ENCODE results near the gene OSGIN1.
A peak's percentile ranks its signal among the peaks of the same experiment; 100 is the strongest.

Gene OSGIN1

DNA sequence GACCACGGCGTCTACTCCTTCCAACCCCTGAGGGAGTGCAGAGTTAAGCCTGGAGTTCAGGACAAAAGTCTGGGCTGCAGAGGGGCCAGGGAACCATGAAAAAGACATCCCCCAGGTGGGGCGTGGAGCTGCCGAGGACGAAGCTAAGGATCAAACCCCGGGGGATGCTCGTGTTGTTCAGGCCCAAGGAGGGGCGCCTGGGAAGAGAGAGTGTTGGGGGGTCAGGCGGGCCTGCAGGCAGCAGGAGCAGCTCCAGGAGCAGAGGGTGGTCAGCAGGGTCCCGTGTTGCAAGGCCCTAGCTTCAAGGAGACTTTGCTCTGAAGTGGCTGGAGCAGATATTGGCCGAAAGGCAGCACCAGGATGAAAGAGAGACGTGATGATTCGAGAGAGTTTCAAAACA lies 41.7 kb downstream of the OSGIN1 start:
- FAIRE-seq: no peak
- no peak for DNase-seq (ENCODE audit: insufficient read length, low spot score)
- no peak for TF ChIP-seq POLR2A (IDR thresholded peaks at IDR 0.05; ENCODE audit: low read depth, low read length)

DNA sequence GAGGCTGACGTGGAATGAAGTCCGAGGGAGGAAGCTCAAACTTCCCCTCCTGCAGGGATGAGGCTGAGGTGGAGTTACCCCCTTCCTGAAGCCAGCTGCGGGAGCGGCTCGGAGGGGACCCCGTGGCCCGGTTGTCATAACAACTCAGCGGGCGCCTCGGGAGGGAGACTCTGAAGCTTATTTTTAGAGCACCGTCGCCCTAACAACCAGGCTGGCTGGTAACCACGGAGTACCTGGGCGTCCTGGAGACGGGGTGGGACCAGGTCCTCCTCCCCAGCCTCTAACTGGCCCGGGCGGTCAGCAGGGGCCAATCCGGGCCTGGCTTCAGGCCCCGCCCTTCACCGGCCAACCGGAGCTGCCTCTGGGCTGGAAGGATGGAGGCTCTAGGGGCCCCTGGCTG lies 42.7 kb downstream of the OSGIN1 start:
- FAIRE-seq: no peak
- no peak for TF ChIP-seq POLR2A (IDR thresholded peaks at IDR 0.05; ENCODE audit: low read depth, low read length)
- no peak for DNase-seq (ENCODE audit: insufficient read length, low spot score)

DNA sequence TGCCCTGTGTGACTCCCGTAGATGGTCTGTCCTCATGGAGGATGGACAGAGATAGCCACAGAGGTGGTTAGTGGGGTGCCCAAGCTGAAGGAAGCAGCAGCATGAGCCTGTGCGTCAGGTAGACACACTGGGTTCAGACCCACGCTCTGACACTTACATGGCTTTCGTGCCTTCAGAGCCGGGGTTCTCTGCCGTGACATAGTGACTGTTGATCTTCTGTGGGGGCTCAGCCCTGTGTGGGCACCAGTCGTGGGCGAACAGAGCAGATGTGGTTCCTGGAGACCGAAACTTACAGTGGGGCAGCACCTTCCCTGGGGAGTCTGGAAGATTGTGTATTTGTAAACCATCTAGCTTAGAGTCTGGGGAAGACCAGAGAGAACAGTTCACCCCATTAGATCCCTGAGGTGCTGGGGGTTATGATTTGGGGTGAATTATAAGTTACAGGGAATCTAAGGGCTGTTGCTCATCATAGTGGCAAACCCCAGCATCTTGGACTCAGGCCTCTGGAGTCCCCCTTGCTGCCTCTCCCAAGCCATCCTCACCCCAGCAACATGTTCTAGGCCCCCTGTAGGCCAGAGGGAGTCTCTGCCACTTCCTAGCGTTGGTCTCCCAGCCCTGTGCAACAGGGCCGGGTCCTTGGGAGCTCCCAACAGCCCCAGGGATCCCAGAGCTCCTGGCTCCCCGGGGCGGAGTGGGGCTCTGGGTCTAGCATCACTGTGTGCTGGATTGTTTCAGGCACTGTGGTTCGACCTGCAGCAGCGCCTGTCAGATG lies 43.6 kb downstream of the OSGIN1 start:
- FAIRE-seq: no peak
- DNase-seq (ENCODE audit: insufficient read length, low spot score): no peak
- TF ChIP-seq POLR2A (IDR thresholded peaks at IDR 0.05; ENCODE audit: low read depth, low read length): no peak

DNA sequence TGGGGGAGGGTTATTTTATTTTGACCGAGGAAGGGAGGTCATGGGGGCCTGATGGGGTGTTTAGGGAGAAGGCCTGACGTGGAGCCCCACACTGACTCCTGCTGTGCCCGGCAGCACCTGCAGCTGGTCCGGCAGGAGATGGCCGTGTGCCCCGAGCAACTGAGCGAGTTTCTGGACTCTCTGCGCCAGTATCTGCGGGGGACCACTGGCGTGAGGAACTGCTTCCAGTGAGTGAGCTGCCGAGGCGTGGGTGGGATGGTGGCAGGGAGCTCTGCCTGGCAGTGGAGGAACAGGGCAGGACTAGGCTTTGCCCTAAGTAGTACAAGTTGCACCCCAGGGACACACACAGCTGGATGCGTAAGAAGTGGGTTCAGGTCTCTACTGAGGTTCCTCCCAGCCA lies 45.1 kb downstream of the OSGIN1 start:
- no peak for TF ChIP-seq POLR2A (IDR thresholded peaks at IDR 0.05; ENCODE audit: low read depth, low read length)
- DNase-seq (ENCODE audit: insufficient read length, low spot score): no peak
- FAIRE-seq: no peak

DNA sequence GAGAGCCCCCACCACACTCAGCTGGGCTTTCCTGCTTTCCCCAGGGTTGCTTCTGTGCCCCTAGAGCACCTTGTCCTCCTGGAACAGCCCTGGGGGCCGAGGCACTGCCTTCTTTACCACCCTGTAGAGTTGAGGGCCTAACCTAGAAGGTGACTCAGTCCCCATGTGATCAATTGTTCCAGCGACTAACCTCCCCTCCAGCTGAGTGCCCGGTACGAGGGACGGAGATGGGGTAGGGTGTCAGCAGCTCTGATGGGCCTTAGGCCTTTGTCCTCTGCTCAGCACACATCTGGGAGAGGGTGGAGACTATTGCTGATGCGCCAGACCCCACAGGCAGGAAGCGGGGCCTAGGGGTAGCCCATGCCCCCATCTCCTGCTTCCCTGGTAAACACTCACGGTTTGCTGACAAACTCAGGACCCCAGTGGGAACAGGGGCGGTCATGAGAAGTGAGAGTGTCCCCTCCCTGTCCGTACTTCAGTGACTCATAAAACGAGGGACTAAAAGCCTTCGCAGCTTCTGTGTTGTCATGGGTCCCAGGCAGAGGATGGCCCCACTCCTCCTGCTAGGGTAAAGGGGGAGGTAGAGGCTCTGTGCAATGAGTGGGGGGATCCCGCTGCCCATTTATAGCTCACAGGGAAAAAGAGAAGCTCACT lies 48.1 kb downstream of the OSGIN1 start:
- no peak for TF ChIP-seq POLR2A (IDR thresholded peaks at IDR 0.05; ENCODE audit: low read depth, low read length)
- no peak for FAIRE-seq
- DNase-seq (ENCODE audit: insufficient read length, low spot score): peak; percentile 47

DNA sequence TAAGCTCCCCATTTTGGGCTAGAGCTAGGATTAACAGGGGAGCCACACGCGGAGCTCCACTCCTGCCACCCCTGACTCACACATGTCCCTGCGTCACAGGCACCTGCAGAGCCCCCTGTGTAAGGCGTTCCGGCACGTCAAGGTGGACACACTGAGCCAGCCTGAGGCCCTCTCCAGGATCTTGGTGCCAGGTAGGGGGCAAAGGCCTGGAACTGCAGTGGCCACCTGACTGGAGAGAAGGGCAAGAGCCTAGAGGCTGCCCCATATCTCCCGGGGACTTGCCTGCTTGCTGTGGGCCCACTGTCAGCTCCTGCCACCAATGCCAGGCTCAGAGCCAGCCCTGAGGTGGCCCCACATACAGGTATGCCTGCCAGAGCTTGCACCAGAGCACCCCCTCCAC lies 48.7 kb downstream of the OSGIN1 start:
- no peak for FAIRE-seq
- no peak for TF ChIP-seq POLR2A (IDR thresholded peaks at IDR 0.05; ENCODE audit: low read depth, low read length)

DNA sequence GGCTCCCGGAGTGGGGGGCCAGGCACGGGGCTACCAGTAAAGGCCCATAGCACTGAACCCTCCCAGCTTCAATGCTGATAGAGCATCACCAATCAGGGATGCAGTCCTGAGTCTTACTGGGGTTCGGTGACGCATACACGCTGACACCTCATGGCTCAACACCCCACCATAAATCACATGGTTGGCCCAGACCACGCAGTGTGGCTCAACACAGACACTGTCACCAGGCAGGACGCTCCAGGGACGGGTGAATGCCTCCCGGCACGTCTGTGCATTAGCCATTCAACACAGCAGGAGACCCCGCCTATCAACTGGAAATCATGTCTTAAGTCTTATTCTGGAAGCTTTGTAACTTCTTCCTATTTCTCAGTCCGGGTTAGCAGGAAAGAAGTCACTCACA lies 50.0 kb downstream of the OSGIN1 start:
- no peak for FAIRE-seq
- no peak for TF ChIP-seq POLR2A (IDR thresholded peaks at IDR 0.05; ENCODE audit: low read depth, low read length)

More for the DNA sequence above, 48.7 kb downstream of the OSGIN1 start:
- DNase-seq (ENCODE audit: insufficient read length, low spot score): no peak

DNA sequence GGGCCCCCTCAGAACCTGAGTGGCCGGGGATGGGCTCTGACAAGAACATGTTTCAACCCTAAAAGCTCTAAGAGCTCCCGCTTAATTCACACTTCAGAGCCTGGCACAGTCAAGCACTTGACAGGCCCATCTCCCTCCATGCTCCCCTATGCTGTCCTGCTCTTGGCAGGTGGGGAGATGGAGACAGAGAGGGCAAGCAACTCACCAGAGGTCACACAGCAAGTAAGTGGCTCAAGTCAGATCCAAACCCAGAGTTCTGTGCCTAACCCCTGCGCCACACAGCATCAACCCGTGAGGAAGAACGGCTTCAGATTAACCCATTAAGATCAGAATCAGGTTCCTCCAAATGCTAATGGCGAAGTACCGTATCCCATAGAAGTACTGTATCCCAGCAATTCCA lies 51.4 kb downstream of the OSGIN1 start:
- DNase-seq (ENCODE audit: insufficient read length, low spot score) (no peak), FAIRE-seq (no peak)
- TF ChIP-seq POLR2A (IDR thresholded peaks at IDR 0.05; ENCODE audit: low read depth, low read length): no peak

More for the DNA sequence above, 50.0 kb downstream of the OSGIN1 start:
- no peak for DNase-seq (ENCODE audit: insufficient read length, low spot score)

DNA sequence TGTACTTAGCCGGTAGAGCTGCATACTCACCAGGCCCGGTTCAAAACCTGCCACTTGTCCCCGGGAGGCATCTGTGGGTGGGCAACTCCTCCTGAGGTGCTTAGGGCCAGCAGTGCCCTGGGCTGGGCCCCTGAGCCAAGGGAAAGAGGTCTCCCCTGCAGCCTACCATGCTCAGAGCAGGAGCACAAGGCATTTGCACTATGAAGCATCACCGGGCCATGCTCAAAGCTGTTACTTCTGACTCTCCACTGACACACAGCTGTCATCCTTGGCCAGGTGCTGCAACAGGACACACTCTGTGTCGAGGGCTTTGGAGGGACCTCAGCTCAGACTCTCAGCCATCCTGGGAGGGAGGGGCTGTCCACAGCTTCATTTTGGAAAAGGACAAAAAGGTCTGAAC lies 52.4 kb downstream of the OSGIN1 start:
- no peak for TF ChIP-seq POLR2A (IDR thresholded peaks at IDR 0.05; ENCODE audit: low read depth, low read length)
- no peak for FAIRE-seq
- no peak for DNase-seq (ENCODE audit: insufficient read length, low spot score)

DNA sequence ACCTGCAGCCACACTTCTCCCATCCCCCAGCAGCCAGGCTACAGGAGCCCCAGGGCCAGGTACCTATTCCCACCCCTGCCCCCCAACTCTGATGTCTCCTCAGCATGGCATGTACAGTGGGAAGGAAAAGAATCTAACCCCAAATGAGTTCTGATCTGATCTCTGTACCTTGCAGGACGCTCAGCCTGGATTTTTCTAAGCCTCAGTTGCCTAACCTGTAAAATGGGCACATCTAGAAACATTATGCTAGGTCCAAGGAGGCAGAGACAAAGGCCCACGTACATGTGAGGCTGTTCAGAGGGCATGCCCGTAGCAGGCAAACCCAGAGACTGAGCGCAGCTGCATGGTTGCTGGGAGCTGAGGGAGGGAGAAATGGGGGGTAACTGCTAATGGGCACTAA lies 54.5 kb downstream of the OSGIN1 start:
- FAIRE-seq (no peak), DNase-seq (ENCODE audit: insufficient read length, low spot score) (no peak)
- TF ChIP-seq POLR2A (IDR thresholded peaks at IDR 0.05; ENCODE audit: low read depth, low read length): no peak

DNA sequence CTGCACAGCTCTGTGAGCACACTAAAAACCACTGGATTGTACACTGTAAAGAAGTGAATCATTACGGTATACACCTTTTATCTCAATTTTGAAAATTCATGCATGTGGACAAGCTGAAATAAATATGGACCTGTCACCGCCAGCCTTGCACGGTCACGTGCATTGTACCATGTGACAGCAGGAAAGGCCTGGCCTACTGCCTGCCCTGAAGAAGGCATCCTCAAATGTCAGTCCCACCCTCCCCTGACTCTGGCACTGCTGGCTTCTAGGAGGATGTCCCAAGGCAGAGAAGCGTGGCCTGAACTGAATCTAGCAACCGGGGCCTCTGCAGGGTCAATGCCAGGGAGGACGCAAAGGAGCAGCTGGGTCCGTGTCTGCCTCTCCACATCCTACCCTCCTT lies 54.9 kb downstream of the OSGIN1 start:
- no peak for FAIRE-seq
- no peak for TF ChIP-seq POLR2A (IDR thresholded peaks at IDR 0.05; ENCODE audit: low read depth, low read length)
- no peak for DNase-seq (ENCODE audit: insufficient read length, low spot score)

DNA sequence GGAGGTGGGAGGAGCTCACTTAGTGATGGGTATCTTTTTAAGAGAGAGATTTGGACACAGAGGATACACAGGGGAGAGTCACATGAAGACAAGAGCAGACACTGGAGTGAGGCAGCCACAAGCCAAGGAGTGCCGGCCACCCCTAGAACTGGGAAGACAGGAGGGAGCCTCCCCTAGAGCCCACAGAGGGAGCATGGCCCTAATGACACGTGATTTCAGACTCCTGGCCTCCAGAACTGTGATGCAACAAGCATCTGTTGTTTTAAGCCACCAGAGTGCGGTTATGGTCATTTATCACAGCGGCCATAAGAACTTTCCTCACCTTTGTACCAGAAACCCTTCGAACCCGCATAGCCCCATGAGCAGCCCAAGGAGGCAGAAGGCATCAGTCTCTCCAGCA lies 56.2 kb downstream of the OSGIN1 start:
- FAIRE-seq: no peak
- TF ChIP-seq POLR2A (IDR thresholded peaks at IDR 0.05; ENCODE audit: low read depth, low read length): no peak
- no peak for DNase-seq (ENCODE audit: insufficient read length, low spot score)

DNA sequence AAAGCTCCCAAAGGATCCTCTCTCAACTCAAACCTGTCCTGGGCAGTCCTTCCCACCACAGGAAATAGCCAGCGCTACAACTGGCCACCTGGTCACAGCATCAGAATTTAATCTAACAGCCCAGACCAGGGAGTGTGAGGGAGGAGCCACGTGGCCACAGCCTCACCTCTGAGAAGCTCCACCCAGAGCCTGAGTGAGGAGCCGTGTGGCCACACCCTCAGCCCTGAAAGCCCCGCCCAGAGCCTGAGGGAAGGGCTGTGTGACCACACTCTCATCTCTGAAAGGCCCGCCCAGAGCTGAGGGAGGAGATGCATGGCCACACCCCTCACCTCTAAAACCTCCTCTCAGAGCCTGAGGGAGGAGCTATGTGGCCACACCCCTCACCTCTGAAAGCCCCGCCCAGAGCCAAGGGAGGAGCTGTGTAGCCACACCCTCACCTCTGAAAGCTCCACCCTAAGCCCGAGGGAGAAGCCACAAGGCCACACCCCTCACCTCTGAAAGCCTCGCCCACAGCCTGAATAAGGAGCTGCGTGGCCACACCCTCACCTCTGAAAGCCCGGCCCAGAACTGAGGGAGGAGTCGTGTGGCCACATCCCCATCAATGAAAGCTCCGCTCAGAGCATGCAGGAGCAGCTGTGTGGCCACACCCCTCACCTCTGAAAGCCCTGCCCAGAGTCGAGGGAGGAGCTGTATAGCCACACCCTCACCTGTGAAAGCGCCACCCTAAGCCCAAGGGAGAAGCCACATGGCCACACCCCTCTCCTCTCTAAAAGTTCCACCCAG lies 60.9 kb downstream of the OSGIN1 start:
- no peak for TF ChIP-seq POLR2A (IDR thresholded peaks at IDR 0.05; ENCODE audit: low read depth, low read length)
- FAIRE-seq (peak; percentile 82), DNase-seq (ENCODE audit: insufficient read length, low spot score) (peak; percentile 81)

DNA sequence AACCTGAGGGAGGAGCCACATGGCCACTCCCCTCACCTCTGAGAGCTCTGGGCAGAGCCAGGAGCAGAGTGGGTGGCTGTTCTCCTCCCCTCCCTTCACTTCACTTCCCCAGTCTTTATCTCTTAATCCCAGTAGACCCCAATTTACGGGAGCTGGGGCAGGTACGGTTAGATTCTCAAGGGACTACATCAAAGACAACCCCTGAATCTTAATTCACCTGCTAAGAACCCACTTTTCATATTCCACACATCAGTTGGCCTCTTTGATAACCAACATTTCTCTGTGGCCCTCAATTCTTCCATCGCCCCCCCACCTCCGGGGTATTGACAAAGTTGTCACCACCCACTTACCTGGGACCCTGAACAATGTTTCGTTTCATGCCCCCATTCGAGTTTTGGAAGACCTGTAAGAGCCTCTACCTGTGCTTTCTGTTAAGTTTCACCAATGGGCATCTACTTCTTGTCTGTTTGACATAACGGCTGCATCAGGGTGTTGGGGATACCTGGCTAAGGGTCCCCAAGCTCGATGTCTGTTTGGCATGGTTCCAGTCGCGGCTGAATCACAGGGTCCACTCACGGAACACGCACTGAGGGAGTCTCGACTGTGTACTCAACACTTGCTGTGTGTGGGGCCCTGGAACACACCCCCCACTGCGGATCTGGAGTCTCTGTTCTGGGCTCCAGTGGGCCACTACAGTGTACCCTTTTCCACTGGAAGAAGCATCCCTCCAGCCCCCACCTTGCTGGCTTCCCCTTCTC lies 61.7 kb downstream of the OSGIN1 start:
- DNase-seq (ENCODE audit: insufficient read length, low spot score): no peak
- no peak for TF ChIP-seq POLR2A (IDR thresholded peaks at IDR 0.05; ENCODE audit: low read depth, low read length)
- FAIRE-seq: no peak

Data from H54 (cell line).